NCI-H460 (cell line): ENCODE measurements around the gene ZCCHC7. TPM values are rescaled to one million over a fixed set of nuclear protein-coding genes. Genes with fewer than 3 reads are reported as not detected.
A peak's percentile ranks its signal among the peaks of the same experiment; 100 is the strongest.
"Not testable (repeated sequence)": the region's sequence is repeated elsewhere in the genome, so short reads cannot be mapped to it uniquely, and the experiment has no call there.

Experiments used
- DNase-seq: peaks from one replicate; pipeline ENCODE4 v3.0.0-alpha.2; 2016; ENCODE audit warnings: low read depth; ENCODE audit errors: extremely low read depth
- total RNA-seq: library from RNA; depleted of rRNA; stranded (reverse); fragments of >200 nt; shearing (Covaris generic); gene quantifications from 2 replicates; pipeline ENCODE4 v1.2.3, GENCODE V29; 2014

ZCCHC7 gene
- total RNA-seq, 1 experiment from 2014 or later, result 18.9 TPM

- DNase-seq, result no peak
Observed at GRCh38 chr9:37290366-37290939, 170.1 kb downstream of the ZCCHC7 start.

GRCh38 chr9:37290940-37291485 lies 170.6 kb downstream of the ZCCHC7 start:
- peak; percentile 30 for DNase-seq

GRCh38 chr9:37291612-37292238 lies 171.4 kb downstream of the ZCCHC7 start:
- not testable (repeated sequence) for DNase-seq

GRCh38 chr9:37292896-37293295 lies 172.5 kb downstream of the ZCCHC7 start:
- no peak for DNase-seq

- DNase-seq, result no peak
Observed at GRCh38 chr9:37293664-37294524, 173.5 kb downstream of the ZCCHC7 start.

- DNase-seq, result no peak
Observed at GRCh38 chr9:37295178-37295577, 174.8 kb downstream of the ZCCHC7 start.

GRCh38 chr9:37295796-37296195 lies 175.4 kb downstream of the ZCCHC7 start:
- DNase-seq, result no peak

GRCh38 chr9:37297592-37297991 lies 177.2 kb downstream of the ZCCHC7 start:
- no peak for DNase-seq

GRCh38 chr9:37300620-37301019 lies 180.2 kb downstream of the ZCCHC7 start:
- no peak for DNase-seq

GRCh38 chr9:37301042-37301853 lies 180.9 kb downstream of the ZCCHC7 start:
- DNase-seq, result no peak

GRCh38 chr9:37301854-37302172 lies 181.4 kb downstream of the ZCCHC7 start:
- DNase-seq, result no peak

- no peak for DNase-seq
Observed at GRCh38 chr9:37302277-37302676, 181.9 kb downstream of the ZCCHC7 start.

- not testable (repeated sequence) for DNase-seq
Observed at GRCh38 chr9:37303272-37303671, 182.9 kb downstream of the ZCCHC7 start.

GRCh38 chr9:37309136-37309535 lies 188.8 kb downstream of the ZCCHC7 start:
- DNase-seq, result no peak

GRCh38 chr9:37311938-37312708 lies 191.7 kb downstream of the ZCCHC7 start:
- DNase-seq, result no peak

GRCh38 chr9:37324261-37324683 lies 203.9 kb downstream of the ZCCHC7 start:
- no peak for DNase-seq

- DNase-seq, result no peak
Observed at GRCh38 chr9:37324691-37325490, 204.5 kb downstream of the ZCCHC7 start.

GRCh38 chr9:37325778-37326177 lies 205.4 kb downstream of the ZCCHC7 start:
- DNase-seq, result no peak

- DNase-seq, result no peak
Observed at GRCh38 chr9:37327553-37327952, 207.2 kb downstream of the ZCCHC7 start.
